Measurements from ENCODE around the gene CPB2.

DNA sequence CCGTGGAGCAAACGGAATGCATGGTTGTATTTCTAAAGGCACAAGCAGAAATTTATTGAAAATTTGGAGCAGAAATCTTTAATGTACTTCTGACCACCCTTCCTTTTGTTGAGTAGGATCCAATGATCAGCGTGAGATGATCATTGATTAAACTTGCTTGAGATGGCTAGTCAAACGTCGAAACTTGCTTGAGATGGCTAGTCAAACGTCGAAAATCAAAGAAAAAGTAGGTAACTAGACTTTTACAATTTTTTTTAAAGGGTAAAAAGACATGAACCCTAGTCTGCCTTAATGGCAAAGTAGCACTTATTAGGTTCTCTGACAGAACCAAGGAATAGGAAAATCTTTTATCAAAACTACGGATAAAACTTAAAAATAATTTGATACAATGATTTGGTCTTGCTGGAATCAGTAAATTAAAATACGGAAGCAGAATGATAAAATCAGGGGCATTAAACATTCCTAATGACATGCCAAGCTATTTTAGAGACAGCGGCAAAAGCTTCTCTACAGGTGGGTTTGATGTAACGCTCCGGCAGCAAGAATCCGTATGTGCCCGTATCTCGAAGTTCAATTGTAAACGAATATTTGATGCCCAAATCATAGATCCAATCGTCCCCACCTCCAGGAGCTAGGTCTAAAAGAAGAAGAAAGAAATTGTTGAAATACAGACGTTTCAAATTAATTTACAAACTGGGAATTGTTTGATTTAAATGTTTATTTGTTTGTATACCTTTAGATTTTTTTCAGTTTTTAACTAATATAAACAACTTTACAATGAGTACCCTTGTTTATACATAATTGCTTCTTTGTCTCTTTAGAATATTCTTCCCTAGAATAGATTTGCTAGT, 51.4 kb downstream of the CPB2 start:
- TF ChIP-seq, protein P1, sequence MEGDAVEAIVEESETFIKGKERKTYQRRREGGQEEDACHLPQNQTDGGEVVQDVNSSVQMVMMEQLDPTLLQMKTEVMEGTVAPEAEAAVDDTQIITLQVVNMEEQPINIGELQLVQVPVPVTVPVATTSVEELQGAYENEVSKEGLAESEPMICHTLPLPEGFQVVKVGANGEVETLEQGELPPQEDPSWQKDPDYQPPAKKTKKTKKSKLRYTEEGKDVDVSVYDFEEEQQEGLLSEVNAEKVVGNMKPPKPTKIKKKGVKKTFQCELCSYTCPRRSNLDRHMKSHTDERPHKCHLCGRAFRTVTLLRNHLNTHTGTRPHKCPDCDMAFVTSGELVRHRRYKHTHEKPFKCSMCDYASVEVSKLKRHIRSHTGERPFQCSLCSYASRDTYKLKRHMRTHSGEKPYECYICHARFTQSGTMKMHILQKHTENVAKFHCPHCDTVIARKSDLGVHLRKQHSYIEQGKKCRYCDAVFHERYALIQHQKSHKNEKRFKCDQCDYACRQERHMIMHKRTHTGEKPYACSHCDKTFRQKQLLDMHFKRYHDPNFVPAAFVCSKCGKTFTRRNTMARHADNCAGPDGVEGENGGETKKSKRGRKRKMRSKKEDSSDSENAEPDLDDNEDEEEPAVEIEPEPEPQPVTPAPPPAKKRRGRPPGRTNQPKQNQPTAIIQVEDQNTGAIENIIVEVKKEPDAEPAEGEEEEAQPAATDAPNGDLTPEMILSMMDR (IDR thresholded peaks at IDR 0.05 in 4 of 5, conservative IDR thresholded peaks at IDR 0.05 in 1 of 5), result no peak
- no peak for TF ChIP-seq POLR2A (IDR thresholded peaks at IDR 0.05)
